OCI-LY1 (cell line): ENCODE measurements around the gene ZDHHC1.

Source experiments
- EZH2 ChIP-seq: fragments of 200-600 bp; sonication (generic), shearing (Covaris generic); IDR thresholded peaks from 2 replicates; pipeline ENCODE4 v1.8.0; 2017; ENCODE audit warnings: borderline replicate concordance, mixed run types, mild to moderate bottlenecking, antibody characterized with exemption, low read length, moderate library complexity, mixed read lengths
- TF ChIP-seq, protein P1 (sequence below): fragments of 200-600 bp; sonication (generic), shearing (Covaris generic); IDR thresholded peaks from 2 replicates; pipeline ENCODE4 v1.5.1; 2017; ENCODE audit warnings: mild to moderate bottlenecking, antibody characterized with exemption, low read length, moderate library complexity, mixed read lengths

DNA sequence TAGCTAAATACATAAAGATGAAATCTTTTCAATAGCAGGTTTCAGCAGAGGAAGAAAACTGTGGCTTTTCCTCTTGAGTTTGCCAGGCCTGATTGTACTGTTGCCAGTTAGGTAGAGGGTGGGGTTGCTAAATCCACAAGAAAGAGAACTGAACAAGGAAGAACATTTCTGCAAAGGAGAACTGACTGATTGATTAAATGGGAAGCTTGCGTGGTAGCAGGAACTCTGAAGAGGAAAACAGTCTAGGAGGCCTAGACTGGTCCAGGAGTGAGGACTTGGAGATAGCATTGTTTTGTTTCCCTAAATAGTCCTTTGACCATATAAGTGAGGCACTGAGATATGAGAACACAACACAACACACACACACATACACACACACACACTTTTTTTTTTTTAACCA is 70.9 kb downstream of the ZDHHC1 start:
- TF ChIP-seq, protein P1, sequence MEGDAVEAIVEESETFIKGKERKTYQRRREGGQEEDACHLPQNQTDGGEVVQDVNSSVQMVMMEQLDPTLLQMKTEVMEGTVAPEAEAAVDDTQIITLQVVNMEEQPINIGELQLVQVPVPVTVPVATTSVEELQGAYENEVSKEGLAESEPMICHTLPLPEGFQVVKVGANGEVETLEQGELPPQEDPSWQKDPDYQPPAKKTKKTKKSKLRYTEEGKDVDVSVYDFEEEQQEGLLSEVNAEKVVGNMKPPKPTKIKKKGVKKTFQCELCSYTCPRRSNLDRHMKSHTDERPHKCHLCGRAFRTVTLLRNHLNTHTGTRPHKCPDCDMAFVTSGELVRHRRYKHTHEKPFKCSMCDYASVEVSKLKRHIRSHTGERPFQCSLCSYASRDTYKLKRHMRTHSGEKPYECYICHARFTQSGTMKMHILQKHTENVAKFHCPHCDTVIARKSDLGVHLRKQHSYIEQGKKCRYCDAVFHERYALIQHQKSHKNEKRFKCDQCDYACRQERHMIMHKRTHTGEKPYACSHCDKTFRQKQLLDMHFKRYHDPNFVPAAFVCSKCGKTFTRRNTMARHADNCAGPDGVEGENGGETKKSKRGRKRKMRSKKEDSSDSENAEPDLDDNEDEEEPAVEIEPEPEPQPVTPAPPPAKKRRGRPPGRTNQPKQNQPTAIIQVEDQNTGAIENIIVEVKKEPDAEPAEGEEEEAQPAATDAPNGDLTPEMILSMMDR = no peak
- no peak for TF ChIP-seq EZH2
